ENCODE results near the gene RER1. TPM values are rescaled to one million over a fixed set of nuclear protein-coding genes. Genes with fewer than 3 reads are reported as not detected.

Gene RER1
- polyA plus RNA-seq, 4 donors: 108 to 124 (median 121) TPM

GRCh38 chr1:2404890-2405511 lies 13.4 kb downstream of the RER1 start:
- no peak for DNase-seq (ENCODE audit: low read depth in 4 of 4, low spot score in 2 of 4)

- no peak for DNase-seq (ENCODE audit: low read depth in 4 of 4, low spot score in 2 of 4)
Observed at GRCh38 chr1:2405588-2406295, 14.1 kb downstream of the RER1 start.

GRCh38 chr1:2406451-2407041 lies 14.9 kb downstream of the RER1 start:
- DNase-seq (ENCODE audit: low read depth in 4 of 4, low spot score in 2 of 4): no peak

- DNase-seq (ENCODE audit: low read depth in 4 of 4, low spot score in 2 of 4): no peak
Observed at GRCh38 chr1:2407166-2407990, 15.7 kb downstream of the RER1 start.

GRCh38 chr1:2407991-2408275 lies 16.3 kb downstream of the RER1 start:
- no peak for DNase-seq (ENCODE audit: low read depth in 4 of 4, low spot score in 2 of 4)

- no peak for DNase-seq (ENCODE audit: low read depth in 4 of 4, low spot score in 2 of 4)
Observed at GRCh38 chr1:2408456-2408855, 16.8 kb downstream of the RER1 start.

GRCh38 chr1:2408859-2409276 lies 17.2 kb downstream of the RER1 start:
- no peak for DNase-seq (ENCODE audit: low read depth in 4 of 4, low spot score in 2 of 4)

GRCh38 chr1:2409745-2410144 lies 18.1 kb downstream of the RER1 start:
- no peak for DNase-seq (ENCODE audit: low read depth in 4 of 4, low spot score in 2 of 4)

GRCh38 chr1:2411801-2412394 lies 20.3 kb downstream of the RER1 start:
- no peak for DNase-seq (ENCODE audit: low read depth in 4 of 4, low spot score in 2 of 4)

- peak; percentile 77 to 93 (median 88) for DNase-seq (ENCODE audit: low read depth in 4 of 4, low spot score in 2 of 4)
Observed at GRCh38 chr1:2412395-2412772, 20.7 kb downstream of the RER1 start, which contains the start of gene PEX10. Gene PEX10 (minus strand): TSS chr1:2412564. CDS start chr1:2412502, 62 bp downstream.

- no peak for DNase-seq (ENCODE audit: low read depth in 4 of 4, low spot score in 2 of 4)
Observed at GRCh38 chr1:2412773-2413494, 21.3 kb downstream of the RER1 start.

GRCh38 chr1:2413495-2414296 lies 22.1 kb downstream of the RER1 start:
- DNase-seq (ENCODE audit: low read depth in 4 of 4, low spot score in 2 of 4): no peak

GRCh38 chr1:2414297-2414958 lies 22.8 kb downstream of the RER1 start:
- no peak for DNase-seq (ENCODE audit: low read depth in 4 of 4, low spot score in 2 of 4)

GRCh38 chr1:2415337-2415736 lies 23.7 kb downstream of the RER1 start:
- no peak for DNase-seq (ENCODE audit: low read depth in 4 of 4, low spot score in 2 of 4)

GRCh38 chr1:2415801-2416208 lies 24.2 kb downstream of the RER1 start:
- DNase-seq (ENCODE audit: low read depth in 4 of 4, low spot score in 2 of 4): no peak

- no peak for DNase-seq (ENCODE audit: low read depth in 4 of 4, low spot score in 2 of 4)
Observed at GRCh38 chr1:2416403-2416802, 24.8 kb downstream of the RER1 start.

GRCh38 chr1:2417083-2417832 lies 25.6 kb downstream of the RER1 start:
- DNase-seq (ENCODE audit: low read depth in 4 of 4, low spot score in 2 of 4): no peak

GRCh38 chr1:2417833-2418225 lies 26.2 kb downstream of the RER1 start:
- DNase-seq (ENCODE audit: low read depth in 4 of 4, low spot score in 2 of 4): no peak

Data from left renal cortex interstitium (tissue), 4 donors.